GM06990 (cell line): ENCODE data around the gene PTPN14.

ENCODE experiments used
- DNase-seq: peaks from one replicate; pipeline ENCODE4 v3.0.0-alpha.2; 2011; ENCODE audit not compliant: insufficient read length; ENCODE audit errors: extremely low read depth
- H3K27me3 ChIP-seq: replicated peaks from 2 replicates; pipeline ENCODE4 v1.6.0; 2011; ENCODE audit warnings: low read length; ENCODE audit not compliant: control insufficient read depth, insufficient read depth
- H3K36me3 ChIP-seq: 2 replicates; pipeline ENCODE4 v1.5.1; 2011; ENCODE audit warnings: low read length; ENCODE audit not compliant: control insufficient read depth, insufficient read depth
- H3K4me3 ChIP-seq: replicated peaks from 2 replicates; pipeline ENCODE4 v1.5.1; 2011; ENCODE audit warnings: low read depth, mild to moderate bottlenecking, control low read depth, low read length
- CTCF ChIP-seq: IDR thresholded peaks from 2 replicates; pipeline ENCODE4 v1.5.1; 2011; ENCODE audit warnings: low read length, control low read depth, mild to moderate bottlenecking, inconsistent platforms; ENCODE audit not compliant: insufficient read depth, poor library complexity, severe bottlenecking

Gene PTPN14

GRCh38 chr1:214351551-214352277, 199.7 kb downstream of the PTPN14 start:
- TF ChIP-seq CTCF, result no peak
- DNase-seq, result no peak
- no peaks in the 10 kb centered on the region for H3K36me3 ChIP-seq
- no peaks in the 10 kb centered on the region for H3K27me3 ChIP-seq
- H3K4me3 ChIP-seq, result no peak overlapping the region

GRCh38 chr1:214349781-214350180, 201.6 kb downstream of the PTPN14 start:
- Histone ChIP-seq H3K27me3 (no peaks in the 10 kb centered on the region), H3K4me3 (no peak overlapping the region), H3K36me3 (no peaks in the 10 kb centered on the region)
- DNase-seq, result no peak
- TF ChIP-seq CTCF, result no peak

- H3K27me3 ChIP-seq, result no peaks in the 10 kb centered on the region
- TF ChIP-seq CTCF, result no peak
- no peaks in the 10 kb centered on the region for H3K36me3 ChIP-seq
- H3K4me3 ChIP-seq, result no peak overlapping the region
- no peak for DNase-seq
Measured at GRCh38 chr1:214349008-214349407, 202.4 kb downstream of the PTPN14 start.

GRCh38 chr1:214344897-214345296, 206.5 kb downstream of the PTPN14 start:
- TF ChIP-seq CTCF, result no peak
- no peak overlapping the region for H3K4me3 ChIP-seq
- no peaks in the 10 kb centered on the region for H3K36me3 ChIP-seq
- no peaks in the 10 kb centered on the region for H3K27me3 ChIP-seq
- DNase-seq, result no peak

GRCh38 chr1:214342525-214342924, 208.9 kb downstream of the PTPN14 start:
- no peaks in the 10 kb centered on the region for H3K36me3 ChIP-seq
- no peak for DNase-seq
- no peaks in the 10 kb centered on the region for H3K27me3 ChIP-seq
- TF ChIP-seq CTCF, result no peak
- H3K4me3 ChIP-seq, result no peak overlapping the region

- DNase-seq, result no peak
- no peaks in the 10 kb centered on the region; the same call in 1 of the 2 replicates for H3K36me3 ChIP-seq
- TF ChIP-seq CTCF, result no peak
- H3K4me3 ChIP-seq, result no peak overlapping the region
- no peaks in the 10 kb centered on the region for H3K27me3 ChIP-seq
Measured at GRCh38 chr1:214341932-214342331, 209.5 kb downstream of the PTPN14 start.
